ENCODE data around the gene PRTFDC1.

PRTFDC1 gene

DNA sequence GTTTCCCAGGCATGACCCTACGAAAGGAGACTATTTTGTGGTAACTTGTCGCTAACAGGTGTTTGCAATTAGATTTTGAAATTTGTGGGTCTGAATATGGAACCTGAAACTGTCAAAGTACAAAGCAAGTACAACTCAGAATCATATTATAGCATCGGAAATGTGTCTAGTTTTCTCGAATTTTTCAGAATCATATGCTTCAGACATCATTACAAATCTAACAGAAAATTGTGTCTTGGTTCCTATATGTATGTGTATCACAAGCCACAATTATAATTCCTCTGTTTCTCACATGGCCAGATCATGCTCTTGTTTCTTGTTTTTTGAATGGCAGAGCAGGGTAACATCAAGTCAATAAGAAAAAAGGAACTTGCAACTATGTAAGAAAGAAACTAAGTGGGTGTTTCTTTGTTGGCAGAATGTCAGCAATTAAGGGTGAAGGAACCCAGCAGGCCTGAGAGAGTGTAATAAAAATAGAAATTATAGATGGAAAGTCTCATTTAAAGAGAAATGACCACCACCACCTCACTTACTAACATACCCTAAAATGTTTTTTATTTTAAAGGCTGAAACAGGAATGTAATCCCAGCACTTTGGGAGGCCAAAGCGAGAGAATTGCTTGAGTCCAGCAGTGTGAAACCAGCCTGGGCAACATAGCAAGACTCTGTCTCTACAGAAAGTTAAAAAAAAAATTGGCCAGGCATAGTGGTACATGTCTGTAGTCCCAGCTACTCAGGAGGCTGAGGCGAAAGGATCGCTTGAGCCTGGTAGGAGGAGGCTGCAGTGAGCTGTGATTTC lies 51.3 kb downstream of the PRTFDC1 start:
- no peak for DNase-seq

GRCh38 chr10:24899571-24899970 lies 52.8 kb downstream of the PRTFDC1 start:
- no peak for DNase-seq

- DNase-seq: no peak
Measured at GRCh38 chr10:24898501-24898900, 53.9 kb downstream of the PRTFDC1 start.

DNA sequence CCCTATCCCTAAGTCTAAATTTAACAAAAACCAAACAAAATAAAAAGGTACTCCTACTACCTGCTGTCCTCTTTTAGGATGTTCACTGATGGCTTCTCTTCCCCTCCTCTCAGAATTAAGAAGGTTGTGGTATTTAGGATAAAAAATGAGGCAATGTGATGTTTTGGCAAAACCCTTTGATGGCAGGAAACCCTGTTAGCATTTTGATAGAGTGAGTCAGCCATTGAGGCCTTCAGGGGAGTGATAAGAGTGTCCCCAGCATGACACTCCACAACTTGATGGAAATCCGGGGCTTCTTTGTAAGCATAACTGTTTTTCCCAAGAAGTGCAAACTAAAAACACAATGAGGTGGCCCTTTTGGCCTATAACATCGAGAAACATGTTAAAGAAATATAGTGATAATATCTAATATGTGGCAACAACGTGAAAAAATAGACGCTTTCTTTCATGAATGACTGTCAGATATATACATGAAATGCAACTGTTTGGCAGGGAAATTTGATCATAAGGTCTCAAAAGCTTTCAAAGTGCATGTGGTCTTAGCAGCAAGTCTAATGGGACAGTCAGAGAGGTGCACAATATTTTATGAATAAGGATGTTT lies 55.0 kb downstream of the PRTFDC1 start:
- DNase-seq: peak; percentile 17

GRCh38 chr10:24894728-24895127 lies 57.7 kb downstream of the PRTFDC1 start:
- DNase-seq: peak; percentile 31

GRCh38 chr10:24894309-24894708 lies 58.1 kb downstream of the PRTFDC1 start:
- DNase-seq: no peak

DNA sequence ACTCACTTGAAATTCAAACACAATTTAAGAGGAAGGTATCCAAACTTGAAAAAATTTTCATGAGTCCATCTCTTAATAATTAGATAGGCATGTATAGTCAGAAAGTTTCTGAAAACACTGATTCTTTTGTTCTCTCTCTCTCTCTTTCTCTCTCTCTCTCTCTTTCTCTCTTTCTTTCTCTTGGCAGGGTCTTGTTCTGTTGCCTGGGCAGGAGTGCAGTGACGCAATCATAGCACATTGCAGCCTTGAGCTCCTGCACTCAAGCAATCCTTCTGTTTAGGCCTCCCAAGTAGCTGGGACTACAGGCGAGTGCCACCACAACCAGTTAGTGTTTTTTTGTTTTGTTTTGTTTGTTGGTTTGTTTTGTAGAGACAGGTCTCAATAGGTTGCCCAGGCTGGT lies 59.3 kb downstream of the PRTFDC1 start:
- DNase-seq: no peak

- DNase-seq: no peak
Measured at GRCh38 chr10:24891823-24892222, 60.6 kb downstream of the PRTFDC1 start.

- no peak for DNase-seq
Measured at GRCh38 chr10:24889639-24890038, 62.8 kb downstream of the PRTFDC1 start.

GRCh38 chr10:24887855-24888231 lies 64.6 kb downstream of the PRTFDC1 start:
- no peak for DNase-seq

- no peak for DNase-seq
Measured at GRCh38 chr10:24886290-24886680, 66.1 kb downstream of the PRTFDC1 start.

- no peak for DNase-seq
Measured at GRCh38 chr10:24885551-24886289, 66.7 kb downstream of the PRTFDC1 start.

GRCh38 chr10:24884793-24885192 lies 67.6 kb downstream of the PRTFDC1 start:
- DNase-seq: no peak

- no peak for DNase-seq
Measured at GRCh38 chr10:24884316-24884715, 68.1 kb downstream of the PRTFDC1 start.

DNA sequence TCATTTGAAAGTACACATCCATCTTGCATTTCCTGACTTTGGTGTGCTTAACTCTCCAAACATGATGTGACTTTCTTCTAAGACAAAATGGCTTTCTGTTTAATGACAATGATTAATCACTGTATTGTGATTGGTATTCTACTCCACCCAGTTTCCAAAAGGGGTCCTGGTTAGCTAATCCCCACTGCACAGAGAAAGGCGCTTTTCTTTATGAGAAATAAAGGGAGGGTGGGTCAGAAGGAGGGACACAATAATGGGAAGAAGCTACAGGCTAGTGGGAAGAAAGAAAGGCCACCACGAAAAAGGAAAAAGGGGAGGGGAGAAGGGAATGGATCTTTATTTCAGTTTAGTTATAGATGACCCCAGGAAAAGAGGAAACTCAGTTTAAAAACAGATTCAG lies 69.2 kb downstream of the PRTFDC1 start:
- no peak for DNase-seq

DNA sequence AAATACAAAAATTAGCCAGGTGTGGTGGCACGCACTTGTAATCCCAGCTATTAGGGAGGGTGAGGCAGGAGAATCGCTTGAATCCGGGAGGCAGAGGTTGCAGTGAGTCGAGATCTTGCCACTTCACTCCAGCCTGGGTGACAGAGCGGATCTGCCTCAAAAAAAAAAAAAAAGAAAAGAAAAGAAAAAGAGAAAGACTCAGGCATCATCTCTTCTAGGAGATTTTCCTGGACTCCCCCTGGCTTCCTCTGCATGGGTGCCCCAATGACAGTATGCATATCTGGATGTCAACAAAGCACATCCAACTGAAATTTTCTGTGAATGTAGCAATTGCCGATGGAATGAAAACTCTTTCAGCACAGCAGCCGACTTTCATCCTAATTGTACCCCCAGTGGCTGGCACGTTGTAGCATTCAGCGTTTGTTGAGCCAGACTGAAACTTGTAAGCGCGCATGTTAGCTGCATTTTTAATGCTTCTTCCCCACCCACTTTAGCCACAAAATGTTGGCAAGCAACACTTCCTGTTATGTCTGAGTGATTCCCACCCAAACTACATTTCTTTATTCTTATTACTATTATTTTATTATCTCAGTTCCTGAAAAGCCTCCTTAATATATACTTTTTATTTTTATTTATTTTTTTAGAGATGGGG lies 70.2 kb downstream of the PRTFDC1 start:
- DNase-seq: peak; percentile 67

DNA sequence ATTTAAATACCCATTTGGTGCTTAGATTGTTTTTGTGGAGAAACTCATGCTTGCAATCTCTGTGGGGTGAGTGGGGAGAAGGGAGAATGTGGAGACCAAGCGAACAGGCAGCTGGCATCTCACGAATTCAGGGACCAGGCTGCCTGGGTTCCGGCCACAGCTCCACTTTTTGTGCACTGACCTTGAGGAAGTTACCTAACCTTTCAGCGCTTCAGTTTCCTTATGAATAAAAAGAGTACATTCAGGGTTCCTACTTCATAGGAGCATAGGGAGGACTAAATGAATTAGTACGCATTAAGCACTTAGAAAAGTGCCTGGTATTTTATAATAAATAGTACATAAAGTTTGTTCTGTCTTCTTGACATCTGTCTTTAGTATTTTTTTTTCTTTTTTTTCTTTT lies 72.5 kb downstream of the PRTFDC1 start:
- DNase-seq: no peak

DNA sequence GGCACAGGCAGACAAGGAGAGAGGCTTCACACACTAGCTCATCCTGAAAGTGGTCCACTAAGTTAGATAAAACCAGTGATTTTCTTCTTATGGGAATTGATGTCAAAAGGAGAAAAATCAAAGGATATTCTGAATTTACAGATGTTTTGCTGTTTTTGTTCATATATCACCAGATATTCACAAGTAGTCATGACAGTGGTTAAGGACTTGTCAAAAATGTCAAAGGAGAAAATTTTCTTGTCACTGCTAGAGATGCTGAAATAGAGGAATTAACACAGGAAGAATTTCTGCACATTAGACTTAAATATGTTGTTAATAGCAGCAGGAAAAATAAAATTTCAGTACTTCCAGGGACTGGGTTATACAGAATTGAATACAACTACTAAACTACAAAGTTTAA lies 78.3 kb downstream of the PRTFDC1 start:
- no peak for DNase-seq

GRCh38 chr10:24873281-24873683 lies 79.1 kb downstream of the PRTFDC1 start:
- peak; percentile 6 for DNase-seq

DNA sequence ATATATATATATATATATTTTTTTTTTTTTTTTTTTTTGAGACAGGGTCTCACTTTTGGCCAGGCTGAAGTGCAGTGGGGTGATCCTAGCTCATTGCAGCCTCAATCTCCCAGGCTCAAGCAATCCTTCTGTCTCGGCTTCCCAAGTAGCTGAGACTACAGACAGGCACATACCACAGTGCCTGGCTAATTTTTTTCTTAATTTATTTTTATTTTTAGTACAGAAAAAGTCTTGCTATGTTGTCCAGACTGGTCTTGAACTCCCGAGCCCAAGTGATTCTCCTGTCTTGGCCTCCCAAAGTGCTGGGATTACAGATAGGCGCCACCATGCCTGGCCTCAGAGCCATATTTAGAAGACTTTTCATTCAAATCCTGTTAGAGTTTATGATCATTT lies 79.6 kb downstream of the PRTFDC1 start:
- DNase-seq: no peak

GRCh38 chr10:24872049-24872789 lies 80.2 kb downstream of the PRTFDC1 start:
- no peak for DNase-seq

GRCh38 chr10:24871011-24871935 lies 81.1 kb downstream of the PRTFDC1 start:
- no peak for DNase-seq

All from CD4-positive, alpha-beta T cell treated with Interleukin-12 subunit alpha and Interleukin-12 subunit beta, for 1 hour (primary cell).